ENCODE data around the gene NPTX1. TPM values are rescaled to one million over a fixed set of nuclear protein-coding genes. Genes with fewer than 3 reads are reported as not detected.

The NPTX1 gene
- total and polyA plus RNA-seq, 4 donors, result 0.56 to 7.5 (median 1.2) TPM

- Histone ChIP-seq H3K4me1 (ENCODE audit: control insufficient read depth in 5 of 5, insufficient read depth in 5 of 5, low read length in 5 of 5) (peaks cover 0 to 8% (median 0%) of the 10 kb centered on the region in 5 donors), H3K9me3 (ENCODE audit: control insufficient read depth in 4 of 4, insufficient read depth in 3 of 4, low read length in 3 of 4) (peaks cover 0 to 20% (median 0%) of the 10 kb centered on the region in 4 donors), H3K36me3 (ENCODE audit: control insufficient read depth in 4 of 4, insufficient read depth in 4 of 4, low read length in 4 of 4) (no peaks in the 10 kb centered on the region), H3K27ac (ENCODE audit: low read depth in 1 of 2, low read length in 1 of 2) (no peak overlapping the region), H3K9ac (ENCODE audit: insufficient read depth in 1 of 2, low read length in 2 of 2) (no peak overlapping the region), H3K27me3 (ENCODE audit: control insufficient read depth in 3 of 3, insufficient read depth in 3 of 3, low read length in 2 of 3) (peaks cover 24 to 73% (median 43%) of the 10 kb centered on the region in 3 donors), H3K4me3 (no peak overlapping the region)
- no peak for DNase-seq
- no peak for ATAC-seq (ENCODE audit: insufficient read depth, low FRiP score)
- WGBS, 2 donors, result 60 to 64% methylated on average over 16 of the region's 16 CpGs
- TF ChIP-seq CTCF (IDR thresholded peaks at IDR 0.05; ENCODE audit: control extremely low read depth, extremely low read depth), result no peak
Observed at GRCh38 chr17:80482555-80483308, 6.3 kb upstream of the NPTX1 start.

DNA sequence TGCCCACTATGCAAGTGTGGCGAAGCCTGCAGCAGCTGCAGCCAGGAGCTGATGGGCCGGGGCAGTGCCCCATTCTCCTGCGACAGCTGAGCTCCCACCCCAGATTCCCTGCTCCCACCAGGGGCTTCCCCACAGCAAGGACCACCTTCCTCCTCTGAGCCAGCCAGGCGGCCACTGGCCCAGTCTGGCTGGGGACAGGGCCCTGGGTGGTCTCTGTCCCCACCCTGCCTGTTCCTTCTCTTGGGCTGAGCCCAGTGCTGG, 5.6 kb upstream of the NPTX1 start:
- no peak overlapping the region for H3K9ac ChIP-seq (ENCODE audit: insufficient read depth in 1 of 2, low read length in 2 of 2)
- no peak overlapping the region for H3K27ac ChIP-seq (ENCODE audit: low read depth in 1 of 2, low read length in 1 of 2)
- no peak for TF ChIP-seq CTCF (IDR thresholded peaks at IDR 0.05; ENCODE audit: control extremely low read depth, extremely low read depth)
- H3K4me3 ChIP-seq, result no peak overlapping the region
- H3K9me3 ChIP-seq (ENCODE audit: control insufficient read depth in 4 of 4, insufficient read depth in 3 of 4, low read length in 3 of 4), result peaks cover 0 to 13% (median 0%) of the 10 kb centered on the region in 4 donors
- 85 to 91% methylated on average over 4 of the region's 4 CpGs for WGBS, 2 donors
- H3K4me1 ChIP-seq (ENCODE audit: control insufficient read depth in 5 of 5, insufficient read depth in 5 of 5, low read length in 5 of 5), result peaks cover 0 to 13% (median 0%) of the 10 kb centered on the region in 5 donors
- peaks cover 28 to 67% (median 38%) of the 10 kb centered on the region in 3 donors for H3K27me3 ChIP-seq (ENCODE audit: control insufficient read depth in 3 of 3, insufficient read depth in 3 of 3, low read length in 2 of 3)
- ATAC-seq (ENCODE audit: insufficient read depth, low FRiP score), result no peak
- no peak for DNase-seq
- no peaks in the 10 kb centered on the region for H3K36me3 ChIP-seq (ENCODE audit: control insufficient read depth in 4 of 4, insufficient read depth in 4 of 4, low read length in 4 of 4)

- H3K9me3 ChIP-seq (ENCODE audit: control insufficient read depth in 4 of 4, insufficient read depth in 3 of 4, low read length in 3 of 4), result peaks cover 0 to 8% (median 0%) of the 10 kb centered on the region in 4 donors
- H3K27me3 ChIP-seq (ENCODE audit: control insufficient read depth in 3 of 3, insufficient read depth in 3 of 3, low read length in 2 of 3), result peaks cover 28 to 64% (median 37%) of the 10 kb centered on the region in 3 donors
- DNase-seq (no peak), ATAC-seq (ENCODE audit: insufficient read depth, low FRiP score) (no peak)
- TF ChIP-seq CTCF (IDR thresholded peaks at IDR 0.05; ENCODE audit: control extremely low read depth, extremely low read depth), result no peak
- peaks cover 0 to 17% (median 0%) of the 10 kb centered on the region in 5 donors for H3K4me1 ChIP-seq (ENCODE audit: control insufficient read depth in 5 of 5, insufficient read depth in 5 of 5, low read length in 5 of 5)
- H3K27ac ChIP-seq (ENCODE audit: low read depth in 1 of 2, low read length in 1 of 2), result no peak overlapping the region
- no peaks in the 10 kb centered on the region for H3K36me3 ChIP-seq (ENCODE audit: control insufficient read depth in 4 of 4, insufficient read depth in 4 of 4, low read length in 4 of 4)
- 45 to 51% methylated on average over 21 of the region's 21 CpGs for WGBS, 2 donors
- no peak overlapping the region for H3K9ac ChIP-seq (ENCODE audit: insufficient read depth in 1 of 2, low read length in 2 of 2)
- H3K4me3 ChIP-seq, result no peak overlapping the region
Observed at GRCh38 chr17:80481284-80482057, 5.1 kb upstream of the NPTX1 start.

All from lung (tissue), 12 donors.